Neural crest cell (in vitro differentiated cells): ENCODE data around the gene C1QTNF12. TPM values are rescaled to one million over a fixed set of nuclear protein-coding genes. Genes with fewer than 3 reads are reported as not detected.

Experiments
- DNase-seq: peaks from one replicate; pipeline ENCODE4 v3.0.0; 2021; ENCODE audit warnings: low read depth, mixed read lengths, low spot score
- H3K27ac Mint-ChIP-seq: one replicate; pipeline ENCODE4 v1.8.0; 2021; ENCODE audit warnings: mild to moderate bottlenecking, mixed read lengths; ENCODE audit not compliant: unreplicated experiment
- H3K27me3 Mint-ChIP-seq: 2 replicates; pipeline ENCODE4 v1.8.0; 2021; ENCODE audit warnings: low read depth, mild to moderate bottlenecking, mixed read lengths
- H3K36me3 Mint-ChIP-seq: 2 replicates; pipeline ENCODE4 v1.8.0; 2021; ENCODE audit warnings: low read depth, mild to moderate bottlenecking, mixed read lengths
- H3K4me1 Mint-ChIP-seq: 2 replicates; pipeline ENCODE4 v1.8.0; 2021; ENCODE audit warnings: mixed read lengths
- H3K4me3 Mint-ChIP-seq: one replicate; pipeline ENCODE4 v1.8.0; 2021; ENCODE audit warnings: mild to moderate bottlenecking, mixed read lengths
- H3K9me3 Mint-ChIP-seq: 2 replicates; pipeline ENCODE4 v1.8.0; 2021; ENCODE audit warnings: mixed read lengths
- long read RNA-seq: library from polyadenylated mRNA; unstranded; transcript quantifications from one replicate; pipeline ENCODE4 v2.0.0, GENCODE V29; 2020
- total RNA-seq: library from RNA; stranded (reverse); gene quantifications from 2 replicates; pipeline ENCODE4 v1.2.1, GENCODE V29; 2021
- TF ChIP-seq, protein P1 (sequence below): fragments of 200-600 bp; sonication (generic); conservative IDR thresholded peaks from 2 replicates; pipeline ENCODE4 v1.5.0; 2021; ENCODE audit warnings: antibody characterized with exemption, mild to moderate bottlenecking

The C1QTNF12 gene, protein sequence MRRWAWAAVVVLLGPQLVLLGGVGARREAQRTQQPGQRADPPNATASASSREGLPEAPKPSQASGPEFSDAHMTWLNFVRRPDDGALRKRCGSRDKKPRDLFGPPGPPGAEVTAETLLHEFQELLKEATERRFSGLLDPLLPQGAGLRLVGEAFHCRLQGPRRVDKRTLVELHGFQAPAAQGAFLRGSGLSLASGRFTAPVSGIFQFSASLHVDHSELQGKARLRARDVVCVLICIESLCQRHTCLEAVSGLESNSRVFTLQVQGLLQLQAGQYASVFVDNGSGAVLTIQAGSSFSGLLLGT
- 0.66 and 0.79 TPM in 2 replicates for total RNA-seq
- long read RNA-seq, result 0 reads

DNA sequence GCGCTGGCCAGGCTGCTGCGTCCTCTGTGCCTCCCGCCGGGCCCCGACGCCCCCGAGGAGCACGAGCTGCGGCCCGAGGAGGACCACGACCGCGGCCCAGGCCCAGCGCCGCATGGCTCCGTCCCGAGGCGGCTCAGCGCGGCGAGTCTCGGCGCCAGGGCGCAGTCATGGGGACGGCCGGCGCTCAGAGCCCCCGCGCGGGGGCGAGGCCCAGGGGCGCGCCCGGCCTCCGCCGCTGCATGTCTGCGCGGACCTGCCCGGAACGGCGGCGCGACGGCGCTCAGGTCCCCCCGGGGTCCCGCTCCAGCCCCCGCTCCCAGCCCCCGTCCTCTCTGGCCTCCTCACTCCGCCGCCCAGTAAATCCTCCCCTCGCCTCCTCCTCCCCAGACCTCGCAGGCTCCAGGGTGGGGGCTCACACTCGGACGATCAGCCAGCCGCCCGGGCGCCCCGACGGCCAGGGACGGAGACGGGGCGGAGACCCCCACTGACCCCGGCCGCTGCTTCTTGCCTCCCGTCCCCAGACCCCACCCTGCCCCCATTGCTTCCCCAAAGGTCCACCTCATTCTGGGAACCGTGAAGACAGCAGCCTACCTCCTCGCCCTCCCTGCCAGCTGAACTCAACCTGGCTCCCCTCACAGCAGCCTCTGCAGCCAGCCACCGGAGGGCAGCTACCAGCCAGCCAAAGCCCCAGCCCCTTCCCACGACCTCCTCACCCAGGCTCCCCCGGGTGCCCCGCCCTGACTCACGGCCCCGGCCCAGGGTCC is at the start of gene C1QTNF12:
Gene C1QTNF12 (minus strand): TSS at position 146 of the 764 bp plus-strand sequence. CDS start 32 bp downstream, at position 114.
- Mint-ChIP-seq H3K4me3 (no peak within 1 kb of the TSS), H3K27me3 (peaks cover 22% of the 10 kb centered on the region), H3K36me3 (no peaks in the 10 kb centered on the region), H3K4me1 (peaks cover 3% of the 10 kb centered on the region), H3K27ac (no peak within 1 kb of the TSS), H3K9me3 (no peaks in the 10 kb centered on the region)
- DNase-seq, result no peak
- TF ChIP-seq, protein P1, sequence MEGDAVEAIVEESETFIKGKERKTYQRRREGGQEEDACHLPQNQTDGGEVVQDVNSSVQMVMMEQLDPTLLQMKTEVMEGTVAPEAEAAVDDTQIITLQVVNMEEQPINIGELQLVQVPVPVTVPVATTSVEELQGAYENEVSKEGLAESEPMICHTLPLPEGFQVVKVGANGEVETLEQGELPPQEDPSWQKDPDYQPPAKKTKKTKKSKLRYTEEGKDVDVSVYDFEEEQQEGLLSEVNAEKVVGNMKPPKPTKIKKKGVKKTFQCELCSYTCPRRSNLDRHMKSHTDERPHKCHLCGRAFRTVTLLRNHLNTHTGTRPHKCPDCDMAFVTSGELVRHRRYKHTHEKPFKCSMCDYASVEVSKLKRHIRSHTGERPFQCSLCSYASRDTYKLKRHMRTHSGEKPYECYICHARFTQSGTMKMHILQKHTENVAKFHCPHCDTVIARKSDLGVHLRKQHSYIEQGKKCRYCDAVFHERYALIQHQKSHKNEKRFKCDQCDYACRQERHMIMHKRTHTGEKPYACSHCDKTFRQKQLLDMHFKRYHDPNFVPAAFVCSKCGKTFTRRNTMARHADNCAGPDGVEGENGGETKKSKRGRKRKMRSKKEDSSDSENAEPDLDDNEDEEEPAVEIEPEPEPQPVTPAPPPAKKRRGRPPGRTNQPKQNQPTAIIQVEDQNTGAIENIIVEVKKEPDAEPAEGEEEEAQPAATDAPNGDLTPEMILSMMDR, result no peak

DNA sequence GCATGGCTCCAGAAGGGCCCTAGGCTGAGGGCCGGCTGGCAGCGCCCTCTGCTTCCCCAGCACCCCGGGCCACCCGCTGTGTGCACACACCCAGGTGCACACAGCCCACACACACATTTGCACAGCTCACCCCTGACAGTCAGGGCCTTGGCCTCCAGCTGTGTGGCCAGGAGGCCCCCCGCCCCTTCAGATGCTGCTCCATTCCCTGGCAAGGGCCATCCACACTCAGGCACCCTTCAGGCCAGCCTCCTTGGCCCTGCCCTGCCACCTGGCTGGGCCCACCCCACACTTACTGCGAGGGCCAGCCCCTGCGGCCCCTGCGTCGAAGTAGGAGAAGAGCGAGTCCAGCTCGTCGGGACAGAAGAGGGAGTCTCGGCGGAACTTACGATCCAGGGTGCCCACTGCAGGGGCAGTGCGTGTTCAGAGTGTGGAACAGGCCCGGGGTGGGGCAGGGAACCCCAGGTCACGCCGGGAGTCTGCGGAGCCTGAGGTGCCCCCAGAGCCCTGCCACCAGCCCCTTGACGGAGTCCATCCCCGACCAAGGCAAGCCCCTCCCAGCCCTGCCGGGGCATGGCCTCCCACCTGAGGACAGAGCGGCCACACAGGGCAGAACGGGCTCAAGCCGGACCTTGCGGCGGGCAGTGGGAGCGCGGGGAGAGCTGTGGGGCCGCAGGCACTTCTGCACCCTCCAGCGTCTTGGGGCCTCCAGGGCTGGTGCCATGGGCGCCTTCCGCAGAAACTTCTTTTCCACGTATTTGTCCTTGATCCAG is 48.8 kb upstream of the C1QTNF12 start:
- TF ChIP-seq, protein P1, result no peak
- Mint-ChIP-seq H3K9me3 (no peaks in the 10 kb centered on the region), H3K4me1 (no peaks in the 10 kb centered on the region), H3K4me3 (no peak overlapping the region), H3K36me3 (no peaks in the 10 kb centered on the region), H3K27ac (no peak overlapping the region), H3K27me3 (no peaks in the 10 kb centered on the region)
- DNase-seq, result no peak

DNA sequence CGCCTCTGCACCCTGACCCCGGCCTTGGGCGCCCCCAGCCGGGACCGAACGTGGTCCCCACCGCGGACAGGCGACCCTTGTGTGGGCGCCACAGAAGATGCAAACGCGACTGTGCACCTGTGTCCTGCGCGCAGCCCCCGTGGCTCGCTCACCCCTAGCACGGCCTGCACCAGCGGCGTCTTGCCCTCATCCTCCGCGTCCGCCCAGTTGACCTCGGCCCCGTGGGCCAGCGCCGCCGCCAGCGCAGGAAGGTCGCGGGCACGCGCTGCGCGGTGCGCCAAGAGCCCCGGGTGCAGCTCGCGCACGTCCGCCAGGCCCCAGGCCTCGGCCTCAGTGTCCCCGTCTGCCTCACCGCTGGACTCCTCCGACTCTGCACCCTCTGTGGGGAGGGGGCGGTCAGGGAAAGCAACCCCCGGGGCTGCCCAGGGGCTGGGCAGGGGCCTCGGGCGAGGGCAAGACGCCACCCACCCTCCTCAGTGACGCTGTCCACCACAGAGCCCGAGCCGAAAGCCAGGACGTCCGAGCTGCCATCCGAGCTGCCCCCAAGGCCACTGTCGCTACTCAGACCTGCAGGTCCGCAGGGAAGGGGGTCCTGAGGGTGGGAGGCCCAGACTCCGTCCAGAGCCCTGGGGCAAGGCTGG is 47.8 kb upstream of the C1QTNF12 start:
- TF ChIP-seq, protein P1, result no peak
- H3K36me3 Mint-ChIP-seq, result no peaks in the 10 kb centered on the region
- no peak for DNase-seq
- peaks cover 2% of the 10 kb centered on the region for H3K27me3 Mint-ChIP-seq
- no peak overlapping the region for H3K4me3 Mint-ChIP-seq
- no peaks in the 10 kb centered on the region for H3K4me1 Mint-ChIP-seq
- no peaks in the 10 kb centered on the region for H3K9me3 Mint-ChIP-seq
- no peak overlapping the region for H3K27ac Mint-ChIP-seq

DNA sequence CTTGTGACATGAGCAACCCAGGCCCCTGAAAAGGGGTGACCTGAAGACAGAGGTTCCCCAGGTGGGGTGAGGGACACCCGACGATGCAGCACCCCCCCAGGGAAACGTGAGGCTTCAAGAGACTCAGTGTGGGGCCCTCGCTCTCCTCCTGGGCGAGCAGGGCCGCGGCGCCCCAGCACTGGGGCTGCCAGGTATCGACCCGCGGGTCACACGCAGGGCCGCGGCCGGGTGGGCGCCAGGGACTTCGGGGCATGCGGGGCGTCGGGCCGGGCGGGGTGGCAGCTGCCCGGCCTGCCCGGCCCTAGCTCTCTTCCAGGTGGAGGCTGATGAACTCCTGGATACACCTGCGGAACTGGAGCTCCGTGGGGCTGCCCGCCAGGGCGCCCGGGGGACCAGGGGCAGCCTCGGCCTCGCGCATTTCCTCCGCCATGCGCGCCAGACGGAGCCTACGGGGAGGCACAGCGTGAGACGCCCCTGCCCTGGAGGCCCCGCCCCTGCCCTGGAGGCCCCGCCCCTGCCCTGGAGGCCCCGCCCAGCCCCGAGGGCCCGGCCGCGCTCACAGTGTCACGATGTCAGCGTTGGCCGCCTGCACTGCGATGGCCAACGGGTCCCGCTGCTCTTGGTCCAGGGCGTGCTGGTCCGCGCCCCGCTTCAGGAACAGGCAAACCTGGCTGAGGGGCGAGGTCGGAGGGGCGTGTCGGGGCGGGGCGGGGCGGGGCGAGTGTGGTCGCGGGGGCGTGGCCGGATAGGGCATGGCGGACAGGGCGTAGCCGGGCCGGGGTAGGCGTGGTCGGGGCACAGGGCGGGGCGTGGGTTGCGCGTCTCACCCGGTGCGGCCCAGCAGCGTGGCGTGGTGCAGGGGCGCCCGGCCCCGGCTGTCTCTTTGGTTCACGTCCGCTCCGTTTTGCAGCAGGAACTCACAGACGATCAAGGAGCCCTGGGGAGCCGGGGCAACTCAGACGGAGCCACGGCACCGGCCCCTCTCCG is 47.0 kb upstream of the C1QTNF12 start:
- TF ChIP-seq, protein P1, result no peak
- Mint-ChIP-seq H3K27me3 (peaks cover 2% of the 10 kb centered on the region), H3K9me3 (no peaks in the 10 kb centered on the region), H3K36me3 (no peaks in the 10 kb centered on the region), H3K4me1 (no peaks in the 10 kb centered on the region), H3K4me3 (no peak overlapping the region), H3K27ac (no peak overlapping the region)
- DNase-seq, result no peak
